ENCODE data around the gene DAP3.
"Not testable (repeated sequence)": the region's sequence is repeated elsewhere in the genome, so short reads cannot be mapped to it uniquely, and the experiment has no call there.

The DAP3 gene

DNA sequence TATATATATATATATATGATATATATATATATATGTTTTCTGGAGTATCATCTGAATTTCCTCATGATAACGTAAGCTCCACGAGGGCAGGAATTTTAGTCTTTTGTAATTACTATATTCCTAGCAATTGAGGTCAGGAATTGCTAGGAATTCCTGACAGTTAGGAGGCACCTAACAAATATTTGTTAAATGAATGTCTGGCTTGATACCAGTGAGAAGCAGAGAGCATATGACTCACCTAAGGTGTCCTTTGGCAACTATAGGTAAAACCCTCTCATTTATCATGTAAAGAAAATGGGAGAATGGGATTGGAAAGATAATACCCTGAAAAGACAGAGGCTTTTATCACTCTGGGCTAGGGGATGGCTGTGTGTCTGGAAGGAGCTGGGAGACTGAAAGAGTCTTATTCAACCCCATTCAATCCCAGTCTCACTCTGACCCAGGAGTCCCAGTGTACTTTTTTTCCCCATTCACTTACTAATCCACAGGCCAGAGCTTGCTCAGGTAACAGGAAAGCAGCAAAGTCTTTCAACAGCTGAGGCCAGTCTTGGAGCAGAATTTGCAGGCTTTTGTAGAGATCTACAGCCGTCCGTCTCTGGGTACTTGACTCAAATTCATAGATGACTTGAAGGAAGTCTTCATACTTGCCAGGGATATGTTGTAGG, 71.2 kb downstream of the DAP3 start:
- in situ Hi-C loops (cut with MboI; ENCODE audit: low pct_unique_long_range_greater_than_20kb, low sequenced_read_pairs, unreplicated experiment) = no loop called here
- TF ChIP-seq, protein P1, sequence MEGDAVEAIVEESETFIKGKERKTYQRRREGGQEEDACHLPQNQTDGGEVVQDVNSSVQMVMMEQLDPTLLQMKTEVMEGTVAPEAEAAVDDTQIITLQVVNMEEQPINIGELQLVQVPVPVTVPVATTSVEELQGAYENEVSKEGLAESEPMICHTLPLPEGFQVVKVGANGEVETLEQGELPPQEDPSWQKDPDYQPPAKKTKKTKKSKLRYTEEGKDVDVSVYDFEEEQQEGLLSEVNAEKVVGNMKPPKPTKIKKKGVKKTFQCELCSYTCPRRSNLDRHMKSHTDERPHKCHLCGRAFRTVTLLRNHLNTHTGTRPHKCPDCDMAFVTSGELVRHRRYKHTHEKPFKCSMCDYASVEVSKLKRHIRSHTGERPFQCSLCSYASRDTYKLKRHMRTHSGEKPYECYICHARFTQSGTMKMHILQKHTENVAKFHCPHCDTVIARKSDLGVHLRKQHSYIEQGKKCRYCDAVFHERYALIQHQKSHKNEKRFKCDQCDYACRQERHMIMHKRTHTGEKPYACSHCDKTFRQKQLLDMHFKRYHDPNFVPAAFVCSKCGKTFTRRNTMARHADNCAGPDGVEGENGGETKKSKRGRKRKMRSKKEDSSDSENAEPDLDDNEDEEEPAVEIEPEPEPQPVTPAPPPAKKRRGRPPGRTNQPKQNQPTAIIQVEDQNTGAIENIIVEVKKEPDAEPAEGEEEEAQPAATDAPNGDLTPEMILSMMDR (IDR thresholded peaks at IDR 0.05; ENCODE audit: extremely low read depth, insufficient read depth, missing control alignments) = no peak
- DNase-seq (ENCODE audit: low spot score) = no peak

DNA sequence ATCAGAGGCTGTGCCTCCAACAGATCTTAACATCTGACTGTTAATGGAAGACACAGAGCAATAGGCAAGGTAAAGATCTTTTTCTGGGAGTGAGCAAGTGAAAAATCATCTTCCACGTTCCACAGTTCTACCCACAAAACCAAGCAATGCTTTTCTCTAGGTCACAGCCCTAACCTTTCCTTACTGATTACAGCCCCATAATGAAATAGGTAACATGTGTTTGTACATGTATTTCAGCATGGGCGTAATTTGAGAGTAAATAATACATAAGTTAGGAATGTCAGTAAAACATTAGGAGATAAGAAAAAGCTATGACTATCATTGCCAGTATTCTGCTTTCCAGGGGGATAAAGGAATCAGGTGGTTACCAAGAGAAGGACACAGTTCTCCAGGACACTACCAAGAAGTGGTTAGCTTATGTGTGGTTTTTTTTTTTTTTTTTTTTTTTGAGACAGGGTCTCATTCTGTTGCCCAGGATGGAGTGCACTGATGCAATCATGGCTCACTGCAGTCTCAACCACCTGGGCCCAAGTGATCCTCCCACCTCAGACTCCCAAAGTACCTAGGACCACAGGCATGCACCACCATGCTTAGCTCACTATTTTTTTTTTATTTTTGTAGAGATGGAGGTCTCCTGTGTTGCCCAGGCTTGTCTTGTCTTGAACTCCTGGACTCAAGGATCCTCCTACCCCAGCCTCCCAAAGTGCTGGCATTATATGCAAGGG, 72.0 kb downstream of the DAP3 start:
- in situ Hi-C loops (cut with MboI; ENCODE audit: low pct_unique_long_range_greater_than_20kb, low sequenced_read_pairs, unreplicated experiment) = no loop called here
- DNase-seq (ENCODE audit: low spot score) = no peak
- TF ChIP-seq, protein P1 (IDR thresholded peaks at IDR 0.05; ENCODE audit: extremely low read depth, insufficient read depth, missing control alignments) = no peak

DNA sequence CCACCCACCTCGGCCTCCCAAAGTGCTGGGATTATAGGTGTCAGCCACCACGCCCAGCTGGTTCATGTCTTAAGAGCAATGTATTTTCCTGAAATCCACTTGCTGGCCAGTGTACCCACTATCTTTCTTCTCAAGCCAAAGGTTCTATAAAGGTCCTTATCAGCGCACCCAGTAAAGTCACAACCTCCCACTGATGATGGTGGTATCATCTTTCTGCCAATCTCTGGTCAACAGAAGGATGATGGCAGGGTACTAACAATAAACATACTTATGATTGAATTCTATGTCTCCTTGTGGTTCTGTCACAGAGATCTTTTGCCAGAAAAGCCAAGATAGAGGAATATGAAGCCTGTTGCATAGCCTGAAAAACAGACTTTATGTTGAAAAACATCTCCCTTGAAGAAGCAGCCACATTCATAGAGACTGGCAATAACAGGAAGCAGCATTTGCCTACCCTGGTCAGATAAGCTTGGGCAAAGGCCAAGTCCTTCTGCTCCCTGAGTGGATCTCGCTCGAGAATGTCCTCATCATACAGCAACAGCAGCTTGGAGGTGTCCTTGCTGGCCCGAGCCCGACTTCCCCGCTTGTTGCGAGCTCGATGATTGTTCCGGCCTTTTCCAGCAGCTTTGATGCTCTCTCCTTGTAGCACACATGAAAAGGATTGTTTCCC, 73.0 kb downstream of the DAP3 start:
- TF ChIP-seq, protein P1 (IDR thresholded peaks at IDR 0.05; ENCODE audit: extremely low read depth, insufficient read depth, missing control alignments) = no peak
- in situ Hi-C loops (cut with MboI; ENCODE audit: low pct_unique_long_range_greater_than_20kb, low sequenced_read_pairs, unreplicated experiment) = no loop called here
- no peak for DNase-seq (ENCODE audit: low spot score)

DNA sequence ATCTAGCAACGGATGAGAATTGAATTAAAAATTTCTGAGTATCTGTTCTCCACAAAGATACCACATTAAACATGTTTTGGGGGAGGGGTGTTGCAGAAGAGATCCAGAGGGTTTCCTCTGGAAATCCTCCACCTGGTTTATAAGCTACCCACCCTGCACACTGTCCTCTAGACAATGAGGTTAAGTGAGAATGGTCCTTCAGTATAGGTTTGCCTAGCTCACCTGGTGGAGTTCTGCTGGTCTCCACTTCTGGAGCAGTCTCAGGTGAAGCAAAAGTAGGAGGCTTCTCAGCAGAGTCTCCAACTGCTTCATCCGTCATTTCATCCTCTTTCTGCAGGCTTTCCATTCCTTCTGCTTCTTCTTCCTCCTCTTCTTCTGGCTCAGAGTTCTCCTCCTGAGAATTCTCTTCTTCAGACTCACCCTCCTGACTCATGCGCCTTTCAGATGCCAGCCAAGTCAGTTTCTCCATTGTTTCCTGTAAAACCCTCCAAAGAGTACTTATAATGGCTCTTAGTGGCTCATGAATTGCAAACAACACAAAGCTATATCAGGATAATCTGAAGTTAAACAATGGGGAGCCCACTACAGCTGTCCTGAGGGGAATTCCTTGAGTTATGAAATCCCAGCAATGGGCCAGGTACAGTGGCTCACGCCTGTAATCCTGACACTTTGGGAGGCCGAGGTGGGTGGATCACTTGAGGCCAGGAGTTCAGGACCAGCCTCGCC, 74.4 kb downstream of the DAP3 start:
- in situ Hi-C loops (cut with MboI; ENCODE audit: low pct_unique_long_range_greater_than_20kb, low sequenced_read_pairs, unreplicated experiment) = not testable (repeated sequence)

DNA sequence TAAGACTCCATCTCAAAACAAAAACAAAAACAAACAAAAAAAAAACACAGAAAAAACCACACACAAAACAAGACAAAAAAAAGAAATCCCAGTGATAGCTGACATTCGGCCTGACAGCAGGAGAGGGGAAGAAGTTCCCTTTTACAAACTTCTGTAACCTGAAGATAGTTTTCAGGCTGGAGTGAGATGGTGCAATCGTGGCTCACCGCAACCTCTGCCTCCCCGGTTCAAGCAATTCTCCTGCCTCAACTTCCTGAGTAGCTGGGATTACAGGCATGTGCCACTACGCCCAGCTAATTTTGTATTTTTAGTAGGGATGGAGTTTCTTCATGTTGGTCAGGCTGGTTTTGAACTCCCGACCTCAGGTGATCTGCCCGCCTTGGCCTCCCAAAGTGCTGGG, 75.1 kb downstream of the DAP3 start:
- in situ Hi-C loops (cut with MboI; ENCODE audit: low pct_unique_long_range_greater_than_20kb, low sequenced_read_pairs, unreplicated experiment) = not testable (repeated sequence)

More for the DNA sequence above, 74.4 kb downstream of the DAP3 start:
- DNase-seq (ENCODE audit: low spot score) = not testable (repeated sequence)

DNA sequence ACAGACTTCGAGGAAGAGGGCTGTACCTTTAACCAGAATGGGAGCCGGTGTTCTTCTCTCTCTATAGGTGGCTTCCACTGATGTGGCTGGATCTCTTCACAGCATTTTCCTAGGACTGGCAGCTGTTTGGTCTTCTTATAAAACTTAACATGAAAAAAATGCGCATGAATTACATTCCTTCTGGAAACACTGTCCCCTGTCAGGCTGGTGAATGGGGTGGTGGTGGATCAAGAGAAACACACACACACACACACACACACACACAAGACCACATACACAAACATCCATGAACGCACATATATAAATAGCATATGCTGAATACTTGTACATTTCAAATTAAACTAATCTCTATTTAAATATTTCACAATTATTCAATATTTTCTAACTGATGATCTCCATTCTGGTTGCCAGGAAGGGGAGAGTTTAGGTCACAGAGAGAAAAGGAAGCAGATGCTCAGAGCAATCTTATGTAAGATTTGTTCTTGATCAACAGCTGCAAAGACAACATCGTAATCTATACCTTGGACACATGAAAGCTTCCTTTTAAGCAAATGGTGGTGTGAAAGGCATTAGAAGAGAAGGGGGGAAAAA, 78.6 kb downstream of the DAP3 start:
- in situ Hi-C loops (cut with MboI; ENCODE audit: low pct_unique_long_range_greater_than_20kb, low sequenced_read_pairs, unreplicated experiment); DNase-seq (ENCODE audit: low spot score): not testable (repeated sequence)

More for the DNA sequence above, 75.1 kb downstream of the DAP3 start:
- DNase-seq (ENCODE audit: low spot score) = not testable (repeated sequence)

DNA sequence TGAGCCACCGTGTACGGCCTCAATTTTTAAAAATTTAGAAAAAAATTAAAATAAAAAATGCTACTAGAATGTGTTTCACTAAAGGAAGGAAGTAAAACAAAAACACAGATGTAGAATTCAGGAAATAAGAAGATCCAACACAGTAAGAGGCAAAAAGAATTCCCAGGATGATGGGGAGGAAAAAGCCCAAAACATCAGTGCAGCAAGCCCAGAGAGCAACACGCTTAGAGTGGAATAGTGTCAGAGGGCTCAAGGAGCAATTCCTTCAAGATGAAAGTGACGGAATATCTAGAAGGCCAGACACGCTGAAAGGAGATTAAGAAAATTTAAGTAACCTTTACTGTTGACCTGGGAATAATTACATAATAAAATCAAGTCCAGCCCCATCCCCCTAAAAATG, 80.4 kb downstream of the DAP3 start:
- TF ChIP-seq, protein P1 (IDR thresholded peaks at IDR 0.05; ENCODE audit: extremely low read depth, insufficient read depth, missing control alignments) = no peak
- no peak for DNase-seq (ENCODE audit: low spot score)
- in situ Hi-C loops (cut with MboI; ENCODE audit: low pct_unique_long_range_greater_than_20kb, low sequenced_read_pairs, unreplicated experiment) = no loop called here

All from GM13977 (cell line).